ENCODE data around the gene RANBP3.

Gene RANBP3

DNA sequence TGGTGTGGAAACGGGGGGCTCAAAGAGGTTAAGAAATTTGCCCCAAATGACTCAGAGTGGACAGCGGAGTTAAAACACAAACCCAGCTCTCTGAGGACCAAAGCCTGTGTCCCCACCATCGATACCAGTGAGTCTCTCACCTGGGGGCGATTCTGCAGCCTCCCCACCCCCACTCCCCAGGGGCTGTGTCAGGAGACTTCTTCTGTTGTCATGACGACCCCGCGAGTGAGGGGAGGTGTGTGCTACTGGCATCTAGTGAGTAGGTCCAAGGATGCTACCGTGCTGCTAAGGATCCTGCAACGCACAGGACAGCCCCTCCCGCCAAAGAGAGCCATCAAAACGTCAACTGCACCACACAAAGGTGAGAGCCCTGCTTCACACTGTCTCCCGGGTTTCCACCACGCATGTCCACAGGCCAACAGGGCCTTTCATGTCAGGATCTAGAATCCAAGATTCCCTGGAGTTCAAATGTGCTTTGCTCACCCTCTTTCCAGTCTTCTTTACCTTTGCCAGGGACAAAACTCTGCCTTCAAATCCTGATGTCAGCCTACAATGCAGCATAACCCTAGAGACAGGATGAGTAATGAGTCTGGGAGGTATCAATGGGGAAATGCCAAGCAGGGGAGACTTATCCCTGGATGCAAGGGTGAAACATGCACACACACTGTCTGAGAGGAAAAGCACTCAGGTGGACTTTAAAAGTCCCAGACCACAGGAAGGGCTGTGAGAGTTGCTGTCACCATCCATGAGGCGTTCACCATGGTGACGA is 3.9 kb downstream of the RANBP3 start:
- Histone ChIP-seq H3K4me1 (ENCODE audit: control insufficient read depth, insufficient read depth, low read length) (peaks cover 11% of the 10 kb centered on the region), H3K36me3 (ENCODE audit: control insufficient read depth in 2 of 2, insufficient read depth in 1 of 2, low read length in 2 of 2) (peaks cover 5 to 52% of the 10 kb centered on the region in 2 experiments; a peak in 2 of 3 replicates), H3K4me3 (ENCODE audit: low read depth, low read length) (no peak overlapping the region), H3K27ac (ENCODE audit: extremely low read depth, low read depth, low read length) (no peak overlapping the region), H3K9me3 (ENCODE audit: control insufficient read depth, insufficient read depth, low read depth, low read length) (no peaks in the 10 kb centered on the region)
- TF ChIP-seq OSR2 (tag by site-specific recombination; IDR thresholded peaks at IDR 0.05) (peak; percentile 67), KLF1 (tag by site-specific recombination; IDR thresholded peaks at IDR 0.05) (peak; percentile 27; the same call in 1 of the 2 replicates), ZNF175 (tag by site-specific recombination; IDR thresholded peaks at IDR 0.05) (no peak)
- CTCF ChIA-PET = interaction anchor here (0.6 kb wide), 1 partner anchor 439 kb away, joined by 4 read pairs; no protein-coding TSS in a partner anchor
- POLR2A ChIA-PET = no interaction called here

DNA sequence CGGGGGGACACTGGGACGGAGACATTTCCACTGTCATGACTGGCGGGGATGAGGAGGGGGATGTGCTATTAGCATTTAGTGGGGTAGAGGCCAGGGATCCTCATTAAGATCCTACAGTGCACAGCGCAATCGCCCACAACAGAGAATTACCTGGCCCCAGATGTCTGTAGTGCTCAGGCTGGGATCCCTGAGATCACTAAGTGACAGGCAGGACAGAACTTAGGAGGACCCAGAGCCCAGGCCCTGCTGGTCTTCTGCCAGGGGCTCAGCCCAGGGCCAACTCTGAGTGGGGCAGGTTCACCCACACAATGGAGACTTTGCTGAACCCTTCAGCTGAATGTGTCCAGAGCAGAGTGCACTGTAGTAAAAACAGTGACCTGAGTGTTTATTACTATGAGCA is 4.6 kb downstream of the RANBP3 start:
- Histone ChIP-seq H3K9me3 (ENCODE audit: control insufficient read depth, insufficient read depth, low read depth, low read length) (no peaks in the 10 kb centered on the region), H3K36me3 (ENCODE audit: control insufficient read depth in 2 of 2, insufficient read depth in 1 of 2, low read length in 2 of 2) (peaks cover 5 to 54% of the 10 kb centered on the region in 2 experiments; a peak in 2 of 3 replicates), H3K4me1 (ENCODE audit: control insufficient read depth, insufficient read depth, low read length) (peaks cover 10% of the 10 kb centered on the region), H3K27ac (ENCODE audit: extremely low read depth, low read depth, low read length) (no peak overlapping the region), H3K4me3 (ENCODE audit: low read depth, low read length) (no peak overlapping the region)
- CTCF ChIA-PET = interaction anchor here (0.6 to 2.7 kb wide), 2 partner anchors 170 to 438 kb away, joined by 4 to 8 read pairs; no protein-coding TSS in a partner anchor
- TF ChIP-seq SETDB1 (IDR thresholded peaks at IDR 0.05; ENCODE audit: insufficient read length, low read length) (no peak), ZNF514 (tag by site-specific recombination; IDR thresholded peaks at IDR 0.05) (no peak), ZNF211 (tag by site-specific recombination; IDR thresholded peaks at IDR 0.05; ENCODE audit: low read depth) (no peak), SCRT2 (tag by site-specific recombination; IDR thresholded peaks at IDR 0.05) (no peak), GLIS2 (tag by site-specific recombination; IDR thresholded peaks at IDR 0.05) (no peak), ZNF302 (tag by site-specific recombination; IDR thresholded peaks at IDR 0.05; ENCODE audit: low read depth) (no peak), ZNF140 (tag by site-specific recombination; IDR thresholded peaks at IDR 0.05) (no peak), SCRT1 (tag by site-specific recombination; IDR thresholded peaks at IDR 0.05; ENCODE audit: borderline replicate concordance) (no peak), SALL2 (tag by site-specific recombination; IDR thresholded peaks at IDR 0.05; ENCODE audit: borderline replicate concordance) (no peak), ZSCAN30 (tag by site-specific recombination; IDR thresholded peaks at IDR 0.05) (no peak), YY2 (tag by site-specific recombination; IDR thresholded peaks at IDR 0.05) (no peak)
- TF ChIP-seq, protein P1, sequence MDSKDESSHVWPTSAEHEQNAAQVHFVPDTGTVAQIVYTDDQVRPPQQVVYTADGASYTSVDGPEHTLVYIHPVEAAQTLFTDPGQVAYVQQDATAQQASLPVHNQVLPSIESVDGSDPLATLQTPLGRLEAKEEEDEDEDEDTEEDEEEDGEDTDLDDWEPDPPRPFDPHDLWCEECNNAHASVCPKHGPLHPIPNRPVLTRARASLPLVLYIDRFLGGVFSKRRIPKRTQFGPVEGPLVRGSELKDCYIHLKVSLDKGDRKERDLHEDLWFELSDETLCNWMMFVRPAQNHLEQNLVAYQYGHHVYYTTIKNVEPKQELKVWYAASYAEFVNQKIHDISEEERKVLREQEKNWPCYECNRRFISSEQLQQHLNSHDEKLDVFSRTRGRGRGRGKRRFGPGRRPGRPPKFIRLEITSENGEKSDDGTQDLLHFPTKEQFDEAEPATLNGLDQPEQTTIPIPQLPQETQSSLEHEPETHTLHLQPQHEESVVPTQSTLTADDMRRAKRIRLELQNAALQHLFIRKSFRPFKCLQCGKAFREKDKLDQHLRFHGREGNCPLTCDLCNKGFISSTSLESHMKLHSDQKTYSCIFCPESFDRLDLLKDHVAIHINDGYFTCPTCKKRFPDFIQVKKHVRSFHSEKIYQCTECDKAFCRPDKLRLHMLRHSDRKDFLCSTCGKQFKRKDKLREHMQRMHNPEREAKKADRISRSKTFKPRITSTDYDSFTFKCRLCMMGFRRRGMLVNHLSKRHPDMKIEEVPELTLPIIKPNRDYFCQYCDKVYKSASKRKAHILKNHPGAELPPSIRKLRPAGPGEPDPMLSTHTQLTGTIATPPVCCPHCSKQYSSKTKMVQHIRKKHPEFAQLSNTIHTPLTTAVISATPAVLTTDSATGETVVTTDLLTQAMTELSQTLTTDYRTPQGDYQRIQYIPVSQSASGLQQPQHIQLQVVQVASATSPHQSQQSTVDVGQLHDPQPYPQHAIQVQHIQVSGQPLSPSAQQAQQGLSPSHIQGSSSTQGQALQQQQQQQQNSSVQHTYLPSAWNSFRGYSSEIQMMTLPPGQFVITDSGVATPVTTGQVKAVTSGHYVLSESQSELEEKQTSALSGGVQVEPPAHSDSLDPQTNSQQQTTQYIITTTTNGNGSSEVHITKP (tag by site-specific recombination; IDR thresholded peaks at IDR 0.05) = no peak
- POLR2A ChIA-PET = no interaction called here

GRCh38 chr19:5972355-5972731 is 5.6 kb downstream of the RANBP3 start:
- H3K27ac ChIP-seq (ENCODE audit: extremely low read depth, low read depth, low read length) = no peak overlapping the region
- no peaks in the 10 kb centered on the region for H3K9me3 ChIP-seq (ENCODE audit: control insufficient read depth, insufficient read depth, low read depth, low read length)
- H3K4me1 ChIP-seq (ENCODE audit: control insufficient read depth, insufficient read depth, low read length) = peaks cover 17% of the 10 kb centered on the region
- no peak overlapping the region for H3K4me3 ChIP-seq (ENCODE audit: low read depth, low read length)
- peaks cover 5 to 54% of the 10 kb centered on the region in 2 experiments; a peak in 2 of 3 replicates for H3K36me3 ChIP-seq (ENCODE audit: control insufficient read depth in 2 of 2, insufficient read depth in 1 of 2, low read length in 2 of 2)
- ChIA-PET POLR2A (no interaction called here), CTCF (interaction anchor here (0.6 to 7.1 kb wide), 5 partner anchors 15 to 338 kb away, joined by 4 to 63 read pairs (median 7); no protein-coding TSS in a partner anchor)
- TF ChIP-seq ZNF391 (tag by site-specific recombination; IDR thresholded peaks at IDR 0.05; ENCODE audit: borderline replicate concordance, low read depth) = no peak
- TF ChIP-seq, protein P2, sequence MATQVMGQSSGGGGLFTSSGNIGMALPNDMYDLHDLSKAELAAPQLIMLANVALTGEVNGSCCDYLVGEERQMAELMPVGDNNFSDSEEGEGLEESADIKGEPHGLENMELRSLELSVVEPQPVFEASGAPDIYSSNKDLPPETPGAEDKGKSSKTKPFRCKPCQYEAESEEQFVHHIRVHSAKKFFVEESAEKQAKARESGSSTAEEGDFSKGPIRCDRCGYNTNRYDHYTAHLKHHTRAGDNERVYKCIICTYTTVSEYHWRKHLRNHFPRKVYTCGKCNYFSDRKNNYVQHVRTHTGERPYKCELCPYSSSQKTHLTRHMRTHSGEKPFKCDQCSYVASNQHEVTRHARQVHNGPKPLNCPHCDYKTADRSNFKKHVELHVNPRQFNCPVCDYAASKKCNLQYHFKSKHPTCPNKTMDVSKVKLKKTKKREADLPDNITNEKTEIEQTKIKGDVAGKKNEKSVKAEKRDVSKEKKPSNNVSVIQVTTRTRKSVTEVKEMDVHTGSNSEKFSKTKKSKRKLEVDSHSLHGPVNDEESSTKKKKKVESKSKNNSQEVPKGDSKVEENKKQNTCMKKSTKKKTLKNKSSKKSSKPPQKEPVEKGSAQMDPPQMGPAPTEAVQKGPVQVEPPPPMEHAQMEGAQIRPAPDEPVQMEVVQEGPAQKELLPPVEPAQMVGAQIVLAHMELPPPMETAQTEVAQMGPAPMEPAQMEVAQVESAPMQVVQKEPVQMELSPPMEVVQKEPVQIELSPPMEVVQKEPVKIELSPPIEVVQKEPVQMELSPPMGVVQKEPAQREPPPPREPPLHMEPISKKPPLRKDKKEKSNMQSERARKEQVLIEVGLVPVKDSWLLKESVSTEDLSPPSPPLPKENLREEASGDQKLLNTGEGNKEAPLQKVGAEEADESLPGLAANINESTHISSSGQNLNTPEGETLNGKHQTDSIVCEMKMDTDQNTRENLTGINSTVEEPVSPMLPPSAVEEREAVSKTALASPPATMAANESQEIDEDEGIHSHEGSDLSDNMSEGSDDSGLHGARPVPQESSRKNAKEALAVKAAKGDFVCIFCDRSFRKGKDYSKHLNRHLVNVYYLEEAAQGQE (tag by site-specific recombination; IDR thresholded peaks at IDR 0.05) = peak; percentile 98
- no peak for TF ChIP-seq ZNF121 (tag by site-specific recombination; IDR thresholded peaks at IDR 0.05)
- TF ChIP-seq SCRT1 (tag by site-specific recombination; IDR thresholded peaks at IDR 0.05; ENCODE audit: borderline replicate concordance) = no peak
- no peak for TF ChIP-seq ZNF112 (tag by site-specific recombination; IDR thresholded peaks at IDR 0.05)
- TF ChIP-seq GLIS2 (tag by site-specific recombination; IDR thresholded peaks at IDR 0.05) = no peak
- no peak for TF ChIP-seq ZNF132 (tag by site-specific recombination; IDR thresholded peaks at IDR 0.05; ENCODE audit: borderline replicate concordance)
- TF ChIP-seq, protein P3, sequence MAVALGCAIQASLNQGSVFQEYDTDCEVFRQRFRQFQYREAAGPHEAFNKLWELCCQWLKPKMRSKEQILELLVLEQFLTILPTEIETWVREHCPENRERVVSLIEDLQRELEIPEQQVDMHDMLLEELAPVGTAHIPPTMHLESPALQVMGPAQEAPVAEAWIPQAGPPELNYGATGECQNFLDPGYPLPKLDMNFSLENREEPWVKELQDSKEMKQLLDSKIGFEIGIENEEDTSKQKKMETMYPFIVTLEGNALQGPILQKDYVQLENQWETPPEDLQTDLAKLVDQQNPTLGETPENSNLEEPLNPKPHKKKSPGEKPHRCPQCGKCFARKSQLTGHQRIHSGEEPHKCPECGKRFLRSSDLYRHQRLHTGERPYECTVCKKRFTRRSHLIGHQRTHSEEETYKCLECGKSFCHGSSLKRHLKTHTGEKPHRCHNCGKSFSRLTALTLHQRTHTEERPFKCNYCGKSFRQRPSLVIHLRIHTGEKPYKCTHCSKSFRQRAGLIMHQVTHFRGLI (tag by site-specific recombination; IDR thresholded peaks at IDR 0.05) = peak; percentile 75; the same call in 1 of the 2 replicates
- no peak for TF ChIP-seq ZNF341 (tag by site-specific recombination; IDR thresholded peaks at IDR 0.05; ENCODE audit: low read depth)
- no peak for TF ChIP-seq ZNF707 (tag by site-specific recombination; IDR thresholded peaks at IDR 0.05)
